Right forelimb (tissue), 1 donor: ENCODE measurements around the gene INO80E.
A peak's percentile ranks its signal among the peaks of the same experiment; 100 is the strongest.
"Not testable (repeated sequence)": the region's sequence is repeated elsewhere in the genome, so short reads cannot be mapped to it uniquely, and the experiment has no call there.

Experiments used
- DNase-seq: peaks from one replicate; pipeline ENCODE4 v3.0.0-alpha.2; 2018

The INO80E gene, protein sequence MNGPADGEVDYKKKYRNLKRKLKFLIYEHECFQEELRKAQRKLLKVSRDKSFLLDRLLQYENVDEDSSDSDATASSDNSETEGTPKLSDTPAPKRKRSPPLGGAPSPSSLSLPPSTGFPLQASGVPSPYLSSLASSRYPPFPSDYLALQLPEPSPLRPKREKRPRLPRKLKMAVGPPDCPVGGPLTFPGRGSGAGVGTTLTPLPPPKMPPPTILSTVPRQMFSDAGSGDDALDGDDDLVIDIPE

DNA sequence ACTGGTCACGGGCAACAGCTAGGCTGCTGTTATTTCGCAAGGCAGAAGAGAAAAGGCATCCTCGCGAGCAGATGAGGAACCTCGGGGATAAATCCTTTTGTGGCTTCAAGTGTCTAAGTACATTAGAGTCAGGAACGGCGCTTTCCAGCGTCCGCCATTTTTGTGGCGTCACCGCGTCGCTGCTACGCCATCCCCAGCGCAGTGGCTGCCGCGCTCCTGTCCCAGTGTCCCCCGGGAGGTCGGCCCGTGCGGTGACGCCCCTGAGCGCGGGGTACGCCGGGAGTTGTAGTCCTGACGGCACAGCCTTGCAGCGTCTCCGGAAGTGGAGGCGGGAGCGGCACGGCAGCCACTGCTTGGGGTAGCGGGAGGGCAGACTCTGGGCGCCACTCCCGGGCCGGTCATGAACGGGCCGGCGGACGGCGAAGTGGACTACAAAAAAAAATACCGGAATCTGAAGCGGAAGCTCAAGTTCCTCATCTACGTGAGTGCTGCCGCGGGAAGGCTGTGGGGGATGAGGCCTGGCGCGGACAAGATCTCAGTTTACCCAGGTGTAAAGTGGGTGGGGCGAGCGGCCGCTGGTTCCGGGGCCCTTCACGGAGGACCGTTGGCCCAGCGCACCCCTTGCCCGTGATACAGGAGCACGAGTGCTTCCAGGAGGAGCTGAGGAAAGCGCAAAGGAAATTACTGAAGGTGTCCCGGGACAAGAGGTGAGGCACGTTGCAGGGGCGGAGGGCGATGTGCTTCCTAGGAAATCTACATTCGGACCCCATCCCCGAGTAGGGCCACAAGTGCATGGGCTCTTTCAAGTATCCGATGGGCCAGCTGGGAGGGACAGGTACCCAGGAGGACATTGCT lies at the start of gene INO80E:
Gene INO80E (plus strand): TSS at position 331 of the 855 bp plus-strand sequence. CDS start 70 bp downstream, at position 401.
- DNase-seq = peak; percentile 99

DNA sequence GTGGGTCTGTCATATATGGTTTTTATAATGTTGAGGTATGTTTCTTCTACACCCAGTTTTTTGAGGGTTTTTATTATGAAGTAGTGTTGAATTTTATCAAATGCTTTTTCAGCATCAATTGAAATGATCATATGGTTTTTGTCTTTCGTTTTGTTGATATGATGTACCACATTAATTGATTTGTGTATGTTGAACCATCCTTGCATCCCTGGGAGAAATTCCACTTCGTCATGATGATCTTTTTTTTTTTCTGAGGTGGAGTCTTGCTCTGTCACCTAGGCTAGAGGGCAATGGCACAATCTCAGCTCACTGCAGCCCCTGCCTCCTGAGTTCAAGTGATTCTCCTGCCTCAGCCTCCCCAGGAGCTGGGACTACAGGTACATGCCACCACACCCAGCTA lies 48.1 kb upstream of the INO80E start:
- DNase-seq = no peak

DNA sequence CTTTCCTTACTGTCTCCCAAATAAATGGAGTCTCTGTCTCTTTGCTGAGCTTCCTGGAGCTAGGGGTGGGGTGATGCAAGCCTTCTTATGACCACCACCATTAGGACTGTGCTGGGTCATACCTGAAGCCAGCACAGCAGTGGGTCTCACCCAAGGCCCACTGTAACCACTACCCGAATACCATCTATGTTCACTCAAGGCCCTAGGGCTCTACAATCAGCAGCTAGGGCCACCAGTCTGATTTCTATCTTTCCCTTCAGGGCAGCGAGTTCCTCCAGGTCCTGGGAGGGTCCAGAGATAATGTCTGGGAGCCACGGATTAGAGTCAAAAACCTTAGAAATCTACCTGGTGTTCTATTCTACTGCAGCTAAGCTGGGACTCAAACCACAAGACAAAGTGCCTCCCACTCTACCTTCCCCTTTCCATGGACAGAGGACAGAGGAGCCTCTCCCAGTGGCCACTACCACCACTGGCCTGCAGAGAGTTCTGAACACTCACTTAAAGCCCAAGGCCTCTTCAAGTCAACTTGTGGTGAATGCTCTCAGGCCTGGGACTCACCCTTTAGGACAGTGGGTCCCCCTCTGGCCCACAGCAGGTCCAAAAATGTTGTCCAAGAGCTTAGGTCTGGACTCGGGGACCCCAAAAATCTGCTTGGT lies 45.1 kb upstream of the INO80E start:
- no peak for DNase-seq

DNA sequence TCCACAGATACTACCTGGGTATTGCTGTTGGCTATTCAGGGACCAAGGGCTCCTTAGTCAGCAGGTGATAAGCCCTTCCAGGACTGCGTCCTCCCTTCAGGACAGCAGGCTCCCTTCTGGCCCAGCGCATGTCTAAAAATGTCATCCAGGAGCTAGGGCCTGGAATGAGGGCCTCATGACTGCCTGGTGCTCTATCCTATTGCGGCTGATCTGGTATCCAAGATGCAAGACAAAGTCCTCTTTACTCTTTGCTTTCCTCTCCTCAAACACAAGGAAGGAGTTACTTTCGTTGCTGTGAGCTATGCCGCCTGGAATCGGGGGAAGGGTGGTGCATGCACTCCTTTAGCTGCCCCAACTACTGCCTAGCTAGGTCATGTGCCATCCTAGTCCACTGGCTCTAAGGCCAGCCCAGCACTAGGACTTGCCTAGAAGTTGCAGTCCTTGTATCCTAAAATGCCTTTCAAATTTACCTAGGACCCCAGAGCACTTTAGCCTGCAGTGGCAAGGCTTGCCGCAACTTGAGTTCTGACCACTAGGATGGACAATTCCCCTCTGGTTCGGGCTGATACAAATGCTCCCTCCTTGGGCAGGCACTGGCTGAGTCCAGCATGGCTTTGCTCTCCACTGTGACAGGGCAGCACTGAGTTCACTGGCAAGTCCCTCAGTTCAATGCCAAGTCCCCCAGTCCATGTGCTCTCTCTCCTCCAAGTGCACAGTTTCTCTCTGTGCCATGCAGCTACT lies 44.2 kb upstream of the INO80E start:
- no peak for DNase-seq

DNA sequence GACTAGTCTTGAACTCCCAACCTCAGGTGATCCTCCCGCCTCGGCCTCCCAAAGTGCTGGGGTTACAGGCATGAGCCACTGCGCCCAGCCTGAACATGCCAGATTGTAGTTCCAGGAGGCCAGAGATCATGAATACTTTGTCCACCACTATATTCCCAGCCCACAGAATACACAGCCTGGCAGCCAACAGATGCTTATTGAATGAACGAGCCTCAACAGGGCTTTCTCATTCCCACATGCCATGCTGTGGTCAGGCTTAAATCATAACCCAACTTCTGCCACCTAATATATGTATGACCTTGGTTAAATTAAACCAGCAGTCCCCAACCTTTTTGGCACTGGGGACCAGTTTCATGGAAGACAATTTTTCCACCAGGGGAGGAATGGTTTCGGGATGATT lies 37.3 kb upstream of the INO80E start:
- DNase-seq = no peak

DNA sequence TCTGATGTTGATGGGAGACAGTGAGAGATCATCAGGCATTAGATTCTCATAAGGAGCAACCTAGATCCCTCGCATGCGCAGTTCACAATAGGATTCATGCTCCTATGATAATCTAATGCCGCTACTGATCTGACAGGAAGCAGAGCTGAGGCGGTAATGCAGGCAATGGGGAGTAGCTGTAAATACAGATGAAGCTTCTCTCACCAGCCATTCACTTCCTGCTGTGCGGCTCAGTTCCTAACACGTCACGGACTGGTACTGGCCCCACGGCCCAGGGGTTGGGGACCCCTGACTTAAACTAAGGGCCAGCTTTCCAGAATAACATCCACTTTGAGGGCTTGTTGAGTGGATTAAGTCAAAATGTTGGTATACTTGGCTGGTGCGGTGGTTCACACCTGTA lies 36.7 kb upstream of the INO80E start:
- DNase-seq = no peak

DNA sequence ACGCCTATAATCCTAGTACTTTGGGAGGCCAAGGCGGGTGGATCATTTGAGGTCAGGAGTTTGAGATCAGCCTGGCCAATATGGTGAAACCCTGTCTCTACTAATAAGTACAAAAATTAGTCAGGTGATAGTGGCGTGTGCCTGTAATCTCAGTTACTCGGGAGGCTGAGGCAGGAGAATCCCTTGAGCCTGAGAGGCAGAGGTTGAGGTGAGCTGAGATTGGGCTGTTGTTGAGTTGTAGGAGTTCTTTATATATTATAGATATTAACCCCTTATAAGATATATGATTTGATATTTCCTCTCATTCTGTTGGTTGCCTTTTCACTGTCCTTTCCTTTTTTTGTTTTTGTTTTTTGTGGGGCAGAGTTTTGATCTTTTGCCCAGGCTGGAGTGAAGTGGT lies 36.2 kb upstream of the INO80E start:
- not testable (repeated sequence) for DNase-seq

DNA sequence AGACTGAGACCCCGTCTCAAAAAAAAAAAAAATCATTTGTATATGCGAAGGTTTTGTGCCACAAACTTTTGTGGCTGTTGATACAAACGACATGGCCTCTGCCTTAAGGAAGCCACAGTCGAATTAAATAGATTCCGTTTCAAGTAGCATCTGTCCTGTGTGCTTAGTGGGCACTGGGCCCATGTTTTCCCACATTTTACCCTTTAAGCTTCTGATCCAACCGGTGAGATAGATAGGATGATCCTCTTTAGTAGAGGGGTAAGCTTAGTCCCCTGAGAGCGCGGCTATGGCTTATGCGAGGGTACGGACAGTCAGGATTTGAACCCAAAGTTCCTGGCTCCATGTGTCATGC lies 34.9 kb upstream of the INO80E start:
- DNase-seq = no peak

DNA sequence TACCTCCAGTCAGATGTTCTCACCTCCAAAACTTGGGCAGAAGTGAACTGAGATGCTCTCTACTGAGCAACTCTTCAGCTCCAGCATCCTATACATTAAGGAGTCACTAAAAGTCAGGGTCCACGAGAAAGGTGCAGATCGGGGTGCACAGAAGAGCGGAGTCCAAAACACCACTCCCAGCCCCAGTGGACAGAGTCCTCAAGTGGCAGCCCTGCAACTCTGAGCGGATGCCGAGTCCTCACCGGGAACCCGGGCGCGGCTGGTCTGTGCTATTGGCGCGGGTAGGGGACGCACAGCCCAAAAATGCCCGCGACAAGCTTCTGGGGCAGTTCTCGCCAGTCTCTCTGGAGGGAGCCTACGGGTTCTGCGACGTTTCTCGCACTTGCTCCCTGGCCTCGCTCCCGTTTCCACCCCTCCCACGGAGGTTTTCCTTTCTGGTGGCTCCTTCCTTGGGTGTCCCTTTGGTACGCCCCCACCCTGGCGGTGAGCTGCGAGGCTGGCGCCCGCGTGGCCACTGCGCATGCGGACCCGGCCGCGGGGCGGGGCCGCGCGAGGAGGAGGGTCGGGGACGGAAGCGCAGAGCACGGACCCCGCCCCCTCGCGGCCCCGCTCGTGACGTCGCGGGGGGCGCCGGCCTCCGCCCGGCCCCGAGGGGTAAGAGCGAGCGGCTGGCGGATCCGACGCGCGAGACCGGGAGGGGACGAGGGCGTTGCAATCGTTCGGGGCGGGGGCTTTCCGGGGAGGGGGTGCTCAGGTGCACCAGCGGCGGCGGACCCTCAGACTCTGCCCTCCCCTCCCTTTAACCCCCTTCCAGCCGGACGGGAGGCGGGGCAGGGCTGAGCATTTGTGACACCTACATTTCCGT lies 34.3 kb upstream of the INO80E start, which contains the start of gene TMEM219:
Gene TMEM219 (plus strand): TSS at position 601 of the 865 bp plus-strand sequence. CDS start 1,065 bp downstream, outside the sequence.
- DNase-seq = peak; percentile 97

DNA sequence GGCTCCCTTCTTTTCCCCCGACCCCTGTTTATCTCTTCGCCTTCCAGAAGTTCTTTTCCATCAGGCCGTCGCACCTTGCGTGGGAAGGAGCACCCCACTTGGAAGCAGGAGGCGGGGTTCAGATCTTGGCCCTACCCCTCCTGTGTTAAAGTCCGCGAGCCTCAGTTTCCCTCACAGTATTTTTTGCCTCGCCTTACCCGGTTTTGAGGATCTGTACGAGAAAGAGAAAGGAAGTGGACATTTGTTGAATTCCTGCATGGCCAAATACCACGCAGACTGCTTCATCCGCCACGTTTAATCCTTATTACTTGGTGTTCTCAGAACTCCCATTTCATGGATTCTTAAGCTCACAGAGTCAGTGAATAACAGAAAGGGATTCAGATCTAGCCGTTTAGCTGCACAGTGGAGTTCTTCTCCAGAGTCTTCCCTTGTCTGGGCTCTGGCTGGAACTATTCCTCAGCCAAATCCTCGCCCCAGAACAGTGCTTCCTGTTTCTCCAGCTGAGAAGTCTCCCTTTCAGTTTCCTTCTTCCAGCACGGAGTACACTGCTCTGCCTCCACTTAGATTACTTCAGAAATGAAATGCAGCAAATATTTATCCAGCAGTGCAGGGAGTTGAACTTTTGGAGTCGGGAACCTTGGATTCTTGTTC lies 33.6 kb upstream of the INO80E start:
- no peak for DNase-seq

DNA sequence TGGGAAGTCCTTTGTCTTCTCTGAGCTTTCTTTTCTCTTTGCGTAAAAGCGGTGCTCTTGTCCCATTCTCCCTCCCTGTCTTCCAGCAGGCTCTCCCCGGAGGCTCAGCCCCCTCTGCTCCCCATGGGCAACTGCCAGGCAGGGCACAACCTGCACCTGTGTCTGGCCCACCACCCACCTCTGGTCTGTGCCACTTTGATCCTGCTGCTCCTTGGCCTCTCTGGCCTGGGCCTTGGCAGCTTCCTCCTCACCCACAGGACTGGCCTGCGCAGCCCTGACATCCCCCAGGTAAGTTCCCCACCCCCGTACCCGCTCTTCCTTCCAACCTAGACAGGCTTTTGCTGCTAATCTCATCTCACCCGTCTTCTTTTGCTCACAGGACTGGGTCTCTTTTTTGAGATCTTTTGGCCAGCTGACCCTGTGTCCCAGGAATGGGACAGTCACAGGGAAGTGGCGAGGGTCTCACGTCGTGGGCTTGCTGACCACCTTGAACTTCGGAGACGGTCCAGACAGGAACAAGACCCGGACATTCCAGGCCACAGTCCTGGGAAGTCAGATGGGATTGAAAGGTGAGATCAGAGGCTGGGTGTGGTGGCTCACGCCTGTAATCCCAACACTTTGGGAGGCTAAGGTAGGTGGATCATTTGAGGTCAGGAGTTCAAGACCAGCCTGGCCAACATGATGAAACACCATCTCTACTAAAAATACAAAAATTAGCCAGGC lies 32.9 kb upstream of the INO80E start:
- DNase-seq = no peak

DNA sequence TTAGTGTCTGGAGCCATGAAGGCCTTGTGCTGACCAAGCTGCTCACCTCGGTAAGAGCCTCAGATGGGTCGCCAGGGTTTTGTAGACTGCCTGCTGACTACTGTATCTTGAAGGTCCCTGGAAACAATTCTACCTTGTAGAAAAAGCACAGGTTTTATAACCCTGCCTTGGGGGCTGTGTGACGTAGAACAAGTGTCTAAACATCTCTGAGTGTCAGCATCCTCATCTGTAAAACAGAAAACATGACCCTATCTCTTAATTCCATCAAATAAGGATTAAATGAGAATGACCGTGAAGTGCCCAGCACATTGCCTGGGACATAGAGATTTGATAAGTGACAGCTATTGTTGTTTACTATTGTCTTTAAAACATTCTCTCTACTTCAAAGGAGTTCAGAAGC lies 27.8 kb upstream of the INO80E start:
- no peak for DNase-seq

DNA sequence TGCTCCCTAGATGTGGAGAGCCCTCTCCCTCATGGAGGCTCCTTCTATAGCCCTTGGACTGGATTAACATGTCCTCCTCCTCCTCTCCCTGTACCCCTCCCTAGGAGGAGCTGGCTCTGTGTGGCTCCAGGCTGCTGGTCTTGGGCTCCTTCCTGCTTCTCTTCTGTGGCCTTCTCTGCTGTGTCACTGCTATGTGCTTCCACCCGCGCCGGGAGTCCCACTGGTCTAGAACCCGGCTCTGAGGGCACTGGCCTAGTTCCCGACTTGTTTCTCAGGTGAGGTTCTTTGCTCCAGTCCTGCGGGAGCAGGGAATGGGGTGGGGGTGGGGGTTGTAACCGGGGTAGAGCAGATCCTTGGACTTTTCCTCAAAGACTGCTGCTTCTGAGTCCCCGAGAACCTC lies 24.7 kb upstream of the INO80E start:
- DNase-seq = no peak

DNA sequence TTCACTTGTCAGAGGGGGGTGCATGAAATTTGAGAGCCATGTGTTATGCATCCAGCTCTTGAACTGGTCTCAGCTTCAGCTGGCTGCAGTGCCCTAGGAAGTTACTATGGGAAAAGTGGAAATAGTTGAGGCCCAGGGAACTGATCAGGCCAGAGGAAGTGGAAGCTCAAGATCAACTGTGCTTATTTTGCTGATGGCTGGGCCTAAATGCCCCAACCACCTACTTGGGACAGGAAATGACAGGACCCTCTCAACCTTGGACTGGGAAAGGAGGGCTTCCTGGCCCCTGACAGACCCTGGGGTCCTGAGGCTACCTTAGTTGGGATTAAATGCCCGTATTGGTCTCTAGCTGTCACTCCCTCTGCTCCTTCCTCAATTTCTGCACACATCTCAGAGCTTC lies 23.5 kb upstream of the INO80E start:
- DNase-seq = no peak

DNA sequence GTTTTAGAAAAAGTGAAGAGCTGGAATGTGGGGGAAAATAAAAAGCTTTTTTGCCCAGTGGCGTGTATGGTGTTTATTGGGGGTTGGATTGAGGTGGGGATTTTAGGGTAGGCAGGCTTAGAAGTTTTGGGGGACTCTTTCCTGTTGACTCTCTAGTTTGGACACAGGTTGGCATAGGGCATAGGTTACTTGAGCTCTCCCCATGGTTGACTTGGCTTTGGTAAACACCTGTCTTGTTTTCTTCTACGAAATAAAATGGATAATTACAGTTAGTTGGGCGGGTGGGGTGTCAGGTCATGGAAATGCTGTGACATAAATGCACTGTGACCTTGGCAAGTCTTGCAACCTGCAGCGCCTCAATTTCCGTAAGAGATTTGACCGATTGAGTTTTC lies 23.1 kb upstream of the INO80E start:
- DNase-seq = no peak

DNA sequence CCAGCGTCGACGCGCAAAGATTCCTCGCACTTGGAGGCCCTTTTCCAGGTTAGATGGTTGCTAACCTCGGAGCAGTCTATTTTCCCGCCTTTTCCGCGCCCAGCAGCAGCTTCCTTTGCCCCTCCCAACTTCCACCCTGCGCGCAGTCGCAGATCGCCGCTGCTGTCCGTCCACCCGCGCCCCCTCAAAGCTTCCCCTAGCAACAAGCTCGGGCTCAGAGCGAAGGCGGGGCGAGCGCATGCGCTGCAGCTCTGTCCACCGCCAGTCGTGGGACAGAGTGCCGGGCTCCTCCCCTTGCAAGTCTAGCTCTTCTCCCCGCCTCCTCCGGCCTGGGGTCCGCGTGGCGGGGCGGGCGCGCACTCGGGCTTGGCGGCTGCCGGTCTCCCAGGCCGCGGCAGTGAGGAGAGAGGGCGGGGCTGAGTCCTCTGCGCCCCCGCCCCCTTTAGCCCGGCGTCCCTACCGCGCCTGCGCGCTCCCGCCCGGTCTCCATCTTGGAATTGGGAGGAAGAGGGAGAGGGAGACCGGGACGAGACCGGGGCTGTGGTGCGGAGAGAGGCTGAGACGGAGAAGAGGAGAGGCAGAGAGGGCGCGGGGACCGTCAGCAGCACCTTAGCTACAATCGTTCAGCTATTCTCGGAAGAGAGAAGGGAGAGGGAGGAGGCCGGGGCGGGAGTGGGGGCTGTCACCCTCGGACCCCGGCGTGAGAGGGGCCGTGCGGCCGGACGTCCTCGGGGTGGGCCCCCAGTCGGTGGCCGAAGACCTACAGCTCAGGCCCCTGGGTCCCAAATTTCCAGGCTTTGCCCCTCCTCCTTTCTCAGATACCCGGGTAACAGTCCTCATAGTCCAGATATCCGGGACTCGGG lies 22.4 kb upstream of the INO80E start, which contains the start of gene TAOK2:
Gene TAOK2 (plus strand): TSS at position 485 of the 863 bp plus-strand sequence. CDS start 3,905 bp downstream, outside the sequence.
- peak; percentile 99 for DNase-seq

DNA sequence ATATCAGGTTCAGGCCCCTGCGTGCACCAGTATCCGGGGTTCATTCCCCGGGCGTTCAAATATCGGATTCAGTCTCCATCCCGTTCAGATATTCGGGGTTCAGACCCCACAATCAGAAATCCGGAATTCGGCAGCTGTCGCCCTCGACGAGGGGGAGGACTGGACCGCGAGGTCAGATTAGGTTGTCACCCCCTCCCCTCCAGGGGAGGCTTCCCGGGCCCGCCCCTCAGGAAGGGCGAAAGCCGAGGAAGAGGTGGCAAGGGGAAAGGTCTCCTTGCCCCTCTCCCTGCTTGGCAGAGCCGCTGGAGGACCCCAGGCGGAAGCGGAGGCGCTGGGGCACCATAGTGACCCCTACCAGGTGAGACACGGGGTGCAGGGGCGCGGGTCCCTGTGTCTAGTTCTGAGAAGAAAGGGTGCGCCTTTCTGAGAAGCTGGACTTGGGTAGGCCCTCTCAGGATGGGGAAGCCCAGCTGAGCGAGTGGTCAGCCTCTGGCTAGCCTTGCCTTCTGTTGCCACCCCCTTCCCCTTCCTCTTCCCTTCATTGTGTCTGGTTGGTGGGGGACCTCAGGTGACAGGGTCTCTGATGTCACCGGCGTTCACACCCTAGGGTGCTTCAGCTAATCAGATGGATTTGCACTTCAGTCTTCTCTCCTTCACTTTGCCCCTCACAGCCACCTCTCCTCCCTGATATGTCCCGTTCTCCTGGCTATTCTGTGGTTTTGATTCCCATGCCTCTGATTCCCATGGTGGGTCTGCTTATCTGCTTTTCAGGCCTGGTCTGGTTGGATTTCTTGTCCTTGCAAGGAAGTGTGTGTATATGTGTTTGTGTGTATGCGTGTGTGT lies 21.5 kb upstream of the INO80E start:
- no peak for DNase-seq

DNA sequence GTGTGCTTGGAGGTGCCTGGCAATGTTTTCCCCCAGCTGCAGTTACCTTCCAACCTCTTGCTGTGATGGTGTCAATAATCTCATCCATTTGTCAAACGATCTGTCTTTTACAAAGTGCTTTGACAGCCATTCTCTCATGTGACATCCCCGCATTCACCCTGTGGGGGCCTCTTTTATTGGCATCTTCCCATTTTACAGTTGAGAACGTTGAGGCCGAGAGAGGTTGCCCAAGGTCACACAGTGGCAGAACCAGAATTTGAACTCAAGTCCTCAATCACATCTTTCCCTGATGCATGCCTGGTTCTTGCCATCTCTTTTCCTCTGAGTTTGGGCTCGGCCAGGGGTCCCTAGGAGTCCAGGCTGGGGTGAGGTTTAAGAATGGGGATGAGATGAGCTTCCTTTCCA lies 20.9 kb upstream of the INO80E start:
- DNase-seq = no peak
